Mesodermal cell (in vitro differentiated cells): ENCODE measurements around the gene COX20.
A peak's percentile ranks its signal among the peaks of the same experiment; 100 is the strongest.

Experiments
- H3K27ac ChIP-seq: 2 replicates; pipeline ENCODE4 v1.7.0; 2013; ENCODE audit warnings: mild to moderate bottlenecking, low read depth, low read length, moderate library complexity; ENCODE audit not compliant: severe bottlenecking
- H3K36me3 ChIP-seq: 2 replicates; pipeline ENCODE4 v1.7.1; 2013; ENCODE audit warnings: mild to moderate bottlenecking, low read length, moderate library complexity; ENCODE audit not compliant: control insufficient read depth, insufficient read depth
- H3K4me1 ChIP-seq: one replicate; pipeline ENCODE4 v1.7.1; 2013; ENCODE audit warnings: mild to moderate bottlenecking, low read length; ENCODE audit not compliant: insufficient read depth, control insufficient read depth, poor library complexity, severe bottlenecking
- H3K4me3 ChIP-seq: 2 replicates; pipeline ENCODE4 v1.7.0; 2013; ENCODE audit warnings: low read length, control low read depth, mild to moderate bottlenecking; ENCODE audit not compliant: insufficient read depth, poor library complexity, severe bottlenecking; ENCODE audit errors: extremely low read depth
- H3K9me3 ChIP-seq: 2 replicates; pipeline ENCODE4 v1.7.1; 2013; ENCODE audit warnings: mild to moderate bottlenecking, low read length, moderate library complexity; ENCODE audit not compliant: control insufficient read depth
- WGBS, 2 experiments: methylation state at CpG; one replicate each; pipeline ENCODE4 v1.1.5; 2013; ENCODE audit warnings: missing lambda C conversion rate in 2 of 2; ENCODE audit not compliant: insufficient coverage in 2 of 2; 5-methylcytosine and 5-hydroxymethylcytosine counted together

COX20 gene

GRCh38 chr1:244840219-244840794 lies 4.8 kb downstream of the COX20 start:
- H3K4me1 ChIP-seq = peaks cover 8% of the 10 kb centered on the region
- H3K4me3 ChIP-seq = no peak overlapping the region
- 100% methylated on average over 2 to 3 of the region's 5 CpGs for WGBS, 2 experiments
- peak overlapping the region; percentile 19 for H3K27ac ChIP-seq
- H3K36me3 ChIP-seq = peaks cover 68% of the 10 kb centered on the region
- no peaks in the 10 kb centered on the region for H3K9me3 ChIP-seq

GRCh38 chr1:244841273-244841927 lies 5.9 kb downstream of the COX20 start:
- 98 to 100% methylated on average over 4 to 7 of the region's 9 CpGs for WGBS, 2 experiments
- Histone ChIP-seq H3K4me3 (no peak overlapping the region), H3K4me1 (peaks cover 8% of the 10 kb centered on the region), H3K27ac (no peak overlapping the region), H3K9me3 (no peaks in the 10 kb centered on the region), H3K36me3 (peaks cover 79% of the 10 kb centered on the region)

GRCh38 chr1:244843148-244843978 lies 7.9 kb downstream of the COX20 start:
- Histone ChIP-seq H3K36me3 (peaks cover 90% of the 10 kb centered on the region), H3K9me3 (no peaks in the 10 kb centered on the region), H3K27ac (no peak overlapping the region), H3K4me3 (no peak overlapping the region), H3K4me1 (no peaks in the 10 kb centered on the region)
- WGBS, 2 experiments = 100% methylated on average over 1 of the region's 6 CpGs

GRCh38 chr1:244844155-244845121 lies 9.0 kb downstream of the COX20 start:
- Histone ChIP-seq H3K27ac (no peak overlapping the region), H3K36me3 (peaks cover 92% of the 10 kb centered on the region), H3K9me3 (no peaks in the 10 kb centered on the region), H3K4me1 (no peaks in the 10 kb centered on the region), H3K4me3 (no peak overlapping the region)
- WGBS, 2 experiments = 95 to 97% methylated on average over 9 of the region's 13 CpGs

- no CpG with 5 or more reads among the region's 6 CpGs for WGBS, 2 experiments
- Histone ChIP-seq H3K4me3 (no peak overlapping the region), H3K27ac (no peak overlapping the region), H3K36me3 (peaks cover 89% of the 10 kb centered on the region), H3K4me1 (no peaks in the 10 kb centered on the region), H3K9me3 (no peaks in the 10 kb centered on the region)
Measured at GRCh38 chr1:244846653-244847052, 11.2 kb downstream of the COX20 start.

GRCh38 chr1:244849189-244849866 lies 13.9 kb downstream of the COX20 start:
- H3K4me1 ChIP-seq = no peaks in the 10 kb centered on the region
- peaks cover 93% of the 10 kb centered on the region for H3K36me3 ChIP-seq
- H3K9me3 ChIP-seq = no peaks in the 10 kb centered on the region
- H3K4me3 ChIP-seq = no peak overlapping the region
- H3K27ac ChIP-seq = no peak overlapping the region
- no CpG with 5 or more reads among the region's 1 CpG for WGBS, 2 experiments

GRCh38 chr1:244850099-244850852 lies 14.8 kb downstream of the COX20 start:
- Histone ChIP-seq H3K4me1 (no peaks in the 10 kb centered on the region), H3K36me3 (peaks cover 90% of the 10 kb centered on the region), H3K27ac (no peak overlapping the region), H3K4me3 (no peak overlapping the region), H3K9me3 (no peaks in the 10 kb centered on the region)
- WGBS, 2 experiments = no CpG with 5 or more reads among the region's 3 CpGs

- H3K27ac ChIP-seq = no peak overlapping the region
- no peaks in the 10 kb centered on the region for H3K9me3 ChIP-seq
- no peaks in the 10 kb centered on the region for H3K4me1 ChIP-seq
- no CpG with 5 or more reads among the region's 2 CpGs for WGBS, 2 experiments
- H3K36me3 ChIP-seq = peaks cover 90% of the 10 kb centered on the region
- H3K4me3 ChIP-seq = no peak overlapping the region
Measured at GRCh38 chr1:244850896-244851295, 15.4 kb downstream of the COX20 start.

- H3K36me3 ChIP-seq = peaks cover 90% of the 10 kb centered on the region
- no peak overlapping the region for H3K4me3 ChIP-seq
- no peaks in the 10 kb centered on the region for H3K4me1 ChIP-seq
- H3K27ac ChIP-seq = no peak overlapping the region
- no peaks in the 10 kb centered on the region for H3K9me3 ChIP-seq
- WGBS, 2 experiments = no CpG with 5 or more reads among the region's 4 CpGs
Measured at GRCh38 chr1:244851546-244852231, 16.2 kb downstream of the COX20 start.
